Esophagus (tissue), 2 donors: ENCODE data around the gene WNT9A. TPM values are rescaled to one million over a fixed set of nuclear protein-coding genes. Genes with fewer than 3 reads are reported as not detected.

Experiments used
- H3K27ac ChIP-seq, 2 donors: one replicate each; pipeline ENCODE4 v1.5.1; 2013; ENCODE audit warnings: low read depth in 2 of 2, mild to moderate bottlenecking in 2 of 2, inconsistent platforms in 1 of 2, low read length in 1 of 2, moderate library complexity in 1 of 2
- H3K27me3 ChIP-seq, 2 donors: one replicate each; pipeline ENCODE4 v1.6.1; 2013; ENCODE audit warnings: low read length in 2 of 2, control low read depth in 1 of 2, mild to moderate bottlenecking in 1 of 2; ENCODE audit not compliant: insufficient read depth in 2 of 2, control insufficient read depth in 1 of 2
- H3K36me3 ChIP-seq, 2 donors: one replicate each; pipeline ENCODE4 v1.6.1; 2013; ENCODE audit warnings: low read length in 1 of 2; ENCODE audit not compliant: control insufficient read depth in 2 of 2, insufficient read depth in 2 of 2
- H3K4me1 ChIP-seq, 2 donors: one replicate each; pipeline ENCODE4 v1.6.1; 2013; ENCODE audit warnings: low read length in 1 of 2; ENCODE audit not compliant: control insufficient read depth in 2 of 2, insufficient read depth in 2 of 2
- H3K4me3 ChIP-seq, 2 donors: one replicate each; pipeline ENCODE4 v1.5.1; 2013; ENCODE audit warnings: low read length in 2 of 2, mild to moderate bottlenecking in 2 of 2, low read depth in 1 of 2, moderate library complexity in 1 of 2
- H3K9me3 ChIP-seq, 2 donors: one replicate each; pipeline ENCODE4 v1.6.1; 2013; ENCODE audit warnings: mild to moderate bottlenecking in 2 of 2, low read depth in 1 of 2, low read length in 1 of 2, moderate library complexity in 1 of 2; ENCODE audit not compliant: control insufficient read depth in 2 of 2, insufficient read depth in 1 of 2
- WGBS, 2 donors: extraction: QIAGEN DNeasy Blood & Tissue Kit; methylation state at CpG; one replicate each; pipeline ENCODE4 v1.1.7; 2013; 5-methylcytosine and 5-hydroxymethylcytosine counted together
- polyA plus RNA-seq, 2 donors: library from polyadenylated mRNA; stranded (reverse); fragments of 200-250 nt; gene quantifications; one replicate each; pipeline ENCODE4 v1.2.3, GENCODE V29; 2013
- donor health status: healthy with polysubstance abuse.
- donor health status: Bipolar disorder and iron deficiency.

Gene WNT9A
- polyA plus RNA-seq, 2 donors, result 2.3 to 3.6 TPM

GRCh38 chr1:227893300-227893948, 54.3 kb downstream of the WNT9A start:
- Histone ChIP-seq H3K4me1 (peaks cover 0 to 5% of the 10 kb centered on the region in 2 donors), H3K27ac (no peak overlapping the region), H3K9me3 (no peaks in the 10 kb centered on the region), H3K36me3 (no peaks in the 10 kb centered on the region), H3K4me3 (no peak overlapping the region), H3K27me3 (no peaks in the 10 kb centered on the region)
- WGBS, 2 donors, result 88 to 91% methylated on average over 8 to 9 of the region's 9 CpGs

DNA sequence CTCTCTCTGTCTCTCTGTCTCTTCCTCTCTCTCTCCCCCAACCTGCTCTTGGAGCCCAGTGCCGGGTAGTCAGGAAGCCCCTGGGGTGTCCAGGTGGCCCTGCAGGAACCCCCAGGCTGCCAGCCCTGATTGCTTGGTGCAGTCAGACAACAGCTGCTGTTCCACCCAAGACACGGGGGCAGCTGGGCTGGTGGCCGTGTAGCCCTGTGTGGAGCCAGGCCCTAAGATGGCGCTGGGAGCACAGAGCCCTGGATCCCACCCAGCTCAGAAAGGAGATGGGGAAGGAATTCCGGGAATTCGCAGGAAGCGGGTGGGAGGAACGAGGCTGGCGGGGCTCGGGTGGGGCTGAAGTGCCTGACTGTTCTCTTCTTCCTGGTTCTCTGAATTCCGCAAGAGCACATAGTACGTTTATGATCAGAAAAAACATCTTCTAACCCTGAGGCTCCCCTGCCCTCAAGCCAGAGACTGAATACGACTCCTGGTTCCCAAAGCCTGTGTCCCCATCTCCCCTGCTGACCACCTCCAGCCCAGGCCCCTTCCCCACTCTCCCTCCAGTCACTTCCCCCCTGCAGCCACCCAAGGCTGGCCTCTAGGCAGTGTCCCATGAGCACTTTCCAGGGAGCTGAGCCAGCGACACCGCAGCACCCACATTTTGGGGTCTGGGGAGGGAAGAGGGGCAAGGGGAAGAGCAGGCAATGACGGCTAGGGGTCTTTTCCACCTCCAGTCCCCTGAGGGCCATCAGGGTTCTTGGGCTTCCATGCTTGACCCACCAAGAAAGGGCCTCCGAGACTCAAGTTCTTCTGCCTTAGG, 55.0 kb downstream of the WNT9A start:
- Histone ChIP-seq H3K36me3 (no peaks in the 10 kb centered on the region), H3K4me1 (peaks cover 0 to 5% of the 10 kb centered on the region in 2 donors), H3K27ac (no peak overlapping the region), H3K9me3 (no peaks in the 10 kb centered on the region), H3K4me3 (no peak overlapping the region), H3K27me3 (no peaks in the 10 kb centered on the region)
- 64 to 71% methylated on average over 17 of the region's 17 CpGs for WGBS, 2 donors

DNA sequence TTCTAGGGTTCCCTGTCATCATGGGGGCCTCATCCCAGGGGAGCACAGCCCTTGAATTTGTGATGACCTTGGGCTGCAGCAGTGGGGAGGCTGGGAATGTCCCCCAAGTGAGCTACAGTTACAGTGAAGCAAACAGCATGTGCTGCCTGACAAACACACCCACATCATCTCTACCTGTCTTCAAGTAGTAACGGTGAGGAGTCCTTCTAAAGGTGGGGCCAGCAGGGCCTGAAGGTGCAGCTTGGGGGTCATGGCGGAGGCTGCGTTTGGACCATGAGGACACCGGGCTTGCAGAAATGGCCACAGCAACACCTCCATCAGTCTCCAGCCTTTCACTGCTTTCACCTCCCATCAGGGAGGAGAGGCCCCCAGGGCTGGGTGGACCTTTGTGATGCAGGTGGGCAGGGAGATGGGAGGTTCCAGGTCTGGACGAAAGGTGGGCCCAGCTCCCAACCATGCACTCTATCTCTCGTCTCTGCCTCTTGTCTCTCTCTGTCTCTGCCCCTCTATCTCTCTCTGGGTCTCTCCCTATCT, 55.7 kb downstream of the WNT9A start:
- H3K4me3 ChIP-seq, result no peak overlapping the region
- H3K27me3 ChIP-seq, result no peaks in the 10 kb centered on the region
- no peak overlapping the region for H3K27ac ChIP-seq
- WGBS, 2 donors, result 85 to 86% methylated on average over 6 of the region's 6 CpGs
- peaks cover 0 to 5% of the 10 kb centered on the region in 2 donors for H3K4me1 ChIP-seq
- H3K36me3 ChIP-seq, result no peaks in the 10 kb centered on the region
- H3K9me3 ChIP-seq, result no peaks in the 10 kb centered on the region

DNA sequence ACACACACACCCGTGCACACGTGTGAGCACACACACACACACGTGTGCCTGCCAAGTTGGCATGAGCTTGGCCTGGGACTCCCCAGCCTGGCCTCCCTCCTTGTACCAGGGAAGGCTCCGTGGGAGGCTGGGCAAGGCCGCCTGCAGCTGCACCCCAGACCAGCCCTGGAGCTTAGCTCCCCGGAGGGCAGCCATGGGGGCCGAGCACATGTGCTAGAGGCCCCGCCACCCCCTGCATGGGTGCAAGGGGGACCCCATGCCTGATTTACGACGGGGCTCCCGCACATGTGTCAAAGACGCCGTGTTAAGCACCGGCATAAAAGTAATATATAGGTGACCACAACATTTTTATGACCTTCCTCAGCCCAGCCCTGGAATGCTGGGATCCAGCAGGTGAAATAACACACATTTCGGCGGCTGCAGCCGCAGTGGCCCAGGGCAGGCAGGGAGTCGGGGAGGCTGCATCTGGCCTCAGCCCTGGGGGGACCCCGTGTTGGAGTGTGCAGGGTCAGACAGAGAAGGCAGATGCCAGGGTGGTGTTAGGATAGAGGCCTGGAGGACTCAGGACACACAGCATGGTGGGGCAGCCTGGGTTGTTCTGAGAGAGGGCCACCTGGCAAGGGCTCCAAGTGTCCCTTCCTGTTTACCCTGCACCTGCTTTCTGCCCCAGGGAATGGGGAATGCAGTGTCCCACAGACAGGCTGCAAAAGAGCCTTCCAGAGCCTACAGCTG, 56.3 kb downstream of the WNT9A start:
- H3K4me3 ChIP-seq, result no peak overlapping the region
- H3K27ac ChIP-seq, result no peak overlapping the region
- WGBS, 2 donors, result 84 to 85% methylated on average over 19 of the region's 19 CpGs
- H3K36me3 ChIP-seq, result no peaks in the 10 kb centered on the region
- H3K4me1 ChIP-seq, result peaks cover 3 to 5% of the 10 kb centered on the region in 2 donors
- no peaks in the 10 kb centered on the region for H3K27me3 ChIP-seq
- H3K9me3 ChIP-seq, result no peaks in the 10 kb centered on the region

GRCh38 chr1:227890451-227891222, 57.1 kb downstream of the WNT9A start:
- H3K36me3 ChIP-seq, result no peaks in the 10 kb centered on the region
- no peaks in the 10 kb centered on the region for H3K9me3 ChIP-seq
- H3K27ac ChIP-seq, result no peak overlapping the region
- H3K27me3 ChIP-seq, result no peaks in the 10 kb centered on the region
- 87 to 90% methylated on average over 13 of the region's 13 CpGs for WGBS, 2 donors
- peaks cover 8 to 11% of the 10 kb centered on the region in 2 donors for H3K4me1 ChIP-seq
- no peak overlapping the region for H3K4me3 ChIP-seq

GRCh38 chr1:227889863-227890405, 57.8 kb downstream of the WNT9A start:
- 80 to 87% methylated on average over 13 of the region's 13 CpGs for WGBS, 2 donors
- Histone ChIP-seq H3K9me3 (no peaks in the 10 kb centered on the region), H3K4me1 (peaks cover 11 to 14% of the 10 kb centered on the region in 2 donors), H3K27ac (no peak overlapping the region), H3K27me3 (no peaks in the 10 kb centered on the region), H3K36me3 (no peaks in the 10 kb centered on the region), H3K4me3 (no peak overlapping the region)

GRCh38 chr1:227889047-227889862, 58.5 kb downstream of the WNT9A start:
- H3K27me3 ChIP-seq, result no peaks in the 10 kb centered on the region
- H3K4me3 ChIP-seq, result no peak overlapping the region
- H3K27ac ChIP-seq, result no peak overlapping the region
- no peaks in the 10 kb centered on the region for H3K9me3 ChIP-seq
- H3K4me1 ChIP-seq, result peaks cover 11 to 20% of the 10 kb centered on the region in 2 donors
- H3K36me3 ChIP-seq, result no peaks in the 10 kb centered on the region
- WGBS, 2 donors, result 66 to 70% methylated on average over 14 of the region's 14 CpGs

- Histone ChIP-seq H3K27ac (peak overlapping the region; percentile 6 to 66), H3K4me3 (no peak overlapping the region), H3K9me3 (no peaks in the 10 kb centered on the region), H3K36me3 (no peaks in the 10 kb centered on the region), H3K27me3 (no peaks in the 10 kb centered on the region), H3K4me1 (peaks cover 11 to 25% of the 10 kb centered on the region in 2 donors)
- 80 to 86% methylated on average over 8 of the region's 8 CpGs for WGBS, 2 donors
These were observed 59.2 kb downstream of the WNT9A start for GRCh38 chr1:227888404-227889046.
